Measurements from ENCODE around the gene PRSS23. TPM values are rescaled to one million over a fixed set of nuclear protein-coding genes. Genes with fewer than 3 reads are reported as not detected.

PRSS23 gene
- total and polyA plus RNA-seq, 9 donors = 13.5 to 129 (median 40.8) TPM

- H3K36me3 ChIP-seq = no peaks in the 10 kb centered on the region
- no peak overlapping the region for H3K27ac ChIP-seq
- intact Hi-C loops (cut with DNase I) = no loop called here
- no peaks in the 10 kb centered on the region for H3K4me1 ChIP-seq (ENCODE audit: insufficient read depth)
- DNase-seq = no peak
- WGBS, 3 donors = 76 to 83% (median 76%) methylated on average over 5 of the region's 5 CpGs
- no peaks in the 10 kb centered on the region for H3K9me3 ChIP-seq
- H3K4me3 ChIP-seq = no peak overlapping the region
- no peaks in the 10 kb centered on the region for H3K27me3 ChIP-seq
- no peak for TF ChIP-seq POLR2A (IDR thresholded peaks at IDR 0.05)
- TF ChIP-seq, protein P1, sequence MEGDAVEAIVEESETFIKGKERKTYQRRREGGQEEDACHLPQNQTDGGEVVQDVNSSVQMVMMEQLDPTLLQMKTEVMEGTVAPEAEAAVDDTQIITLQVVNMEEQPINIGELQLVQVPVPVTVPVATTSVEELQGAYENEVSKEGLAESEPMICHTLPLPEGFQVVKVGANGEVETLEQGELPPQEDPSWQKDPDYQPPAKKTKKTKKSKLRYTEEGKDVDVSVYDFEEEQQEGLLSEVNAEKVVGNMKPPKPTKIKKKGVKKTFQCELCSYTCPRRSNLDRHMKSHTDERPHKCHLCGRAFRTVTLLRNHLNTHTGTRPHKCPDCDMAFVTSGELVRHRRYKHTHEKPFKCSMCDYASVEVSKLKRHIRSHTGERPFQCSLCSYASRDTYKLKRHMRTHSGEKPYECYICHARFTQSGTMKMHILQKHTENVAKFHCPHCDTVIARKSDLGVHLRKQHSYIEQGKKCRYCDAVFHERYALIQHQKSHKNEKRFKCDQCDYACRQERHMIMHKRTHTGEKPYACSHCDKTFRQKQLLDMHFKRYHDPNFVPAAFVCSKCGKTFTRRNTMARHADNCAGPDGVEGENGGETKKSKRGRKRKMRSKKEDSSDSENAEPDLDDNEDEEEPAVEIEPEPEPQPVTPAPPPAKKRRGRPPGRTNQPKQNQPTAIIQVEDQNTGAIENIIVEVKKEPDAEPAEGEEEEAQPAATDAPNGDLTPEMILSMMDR (IDR thresholded peaks at IDR 0.05) = no peak
- no peak for TF ChIP-seq EP300 (IDR thresholded peaks at IDR 0.05)
These were observed 9.2 kb upstream of the PRSS23 start for GRCh38 chr11:86790867-86791849.

- no peaks in the 10 kb centered on the region for H3K27me3 ChIP-seq
- DNase-seq = no peak
- 69 to 81% (median 69%) methylated on average over 3 of the region's 3 CpGs for WGBS, 3 donors
These were observed 8.2 kb upstream of the PRSS23 start for GRCh38 chr11:86792150-86792549.

DNA sequence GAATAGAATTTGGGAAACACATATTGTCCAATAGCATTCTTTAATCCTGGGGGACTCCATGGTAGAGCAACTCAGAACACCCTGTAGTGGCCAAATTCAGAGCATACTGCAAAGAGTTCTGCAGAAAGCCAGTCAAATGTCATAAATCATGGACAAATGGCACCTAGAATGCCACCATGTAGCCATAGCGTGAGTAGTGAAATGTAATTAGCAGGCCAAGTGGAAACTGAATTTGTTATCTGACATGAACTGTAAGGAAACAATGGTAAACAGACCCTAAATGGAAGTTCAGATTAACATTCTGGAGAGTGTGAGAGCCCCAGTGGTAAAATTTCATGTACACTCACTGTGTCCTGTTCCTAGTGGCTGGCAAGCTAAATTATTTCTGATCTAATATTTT lies 7.0 kb upstream of the PRSS23 start:
- intact Hi-C loops (cut with DNase I) = no loop called here
- TF ChIP-seq EP300 (IDR thresholded peaks at IDR 0.05) (no peak), POLR2A (IDR thresholded peaks at IDR 0.05) (no peak)
- TF ChIP-seq, protein P1 (IDR thresholded peaks at IDR 0.05) = no peak
- no peaks in the 10 kb centered on the region for H3K36me3 ChIP-seq
- H3K4me3 ChIP-seq = no peak overlapping the region
- H3K27me3 ChIP-seq = no peaks in the 10 kb centered on the region
- no peak for DNase-seq
- 99 to 100% (median 100%) methylated on average over 1 of the region's 1 CpG for WGBS, 3 donors
- no peaks in the 10 kb centered on the region for H3K4me1 ChIP-seq (ENCODE audit: insufficient read depth)
- H3K9me3 ChIP-seq = no peaks in the 10 kb centered on the region
- no peak overlapping the region for H3K27ac ChIP-seq

More at GRCh38 chr11:86792150-86792549, 8.2 kb upstream of the PRSS23 start:
- Histone ChIP-seq H3K4me3 (no peak overlapping the region), H3K36me3 (no peaks in the 10 kb centered on the region), H3K27ac (no peak overlapping the region), H3K9me3 (no peaks in the 10 kb centered on the region), H3K4me1 (ENCODE audit: insufficient read depth) (no peaks in the 10 kb centered on the region)
- intact Hi-C loops (cut with DNase I) = no loop called here
- TF ChIP-seq, protein P1 (IDR thresholded peaks at IDR 0.05) = no peak

DNA sequence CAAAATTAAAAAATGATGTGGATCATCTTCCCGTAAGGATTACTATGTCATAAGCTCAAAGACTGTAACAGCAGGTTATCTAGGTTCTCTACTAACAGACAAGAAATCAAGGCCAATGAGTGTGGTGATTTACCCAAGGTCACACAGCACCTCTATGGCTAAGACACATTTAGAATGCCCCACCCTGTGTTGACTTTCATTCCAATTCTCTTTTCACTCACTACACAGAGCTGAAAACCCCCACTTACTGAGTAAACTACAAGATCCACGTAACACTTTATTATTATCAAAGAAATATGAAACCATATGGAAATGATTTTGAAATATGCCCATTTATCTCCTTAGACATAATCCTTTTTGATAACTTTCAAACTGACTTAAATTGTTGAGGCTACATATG lies 4.8 kb upstream of the PRSS23 start:
- Histone ChIP-seq H3K4me1 (ENCODE audit: insufficient read depth) (no peaks in the 10 kb centered on the region), H3K4me3 (no peak overlapping the region), H3K27ac (no peak overlapping the region), H3K36me3 (no peaks in the 10 kb centered on the region), H3K9me3 (no peaks in the 10 kb centered on the region), H3K27me3 (no peaks in the 10 kb centered on the region)
- intact Hi-C loops (cut with DNase I) = no loop called here
- TF ChIP-seq, protein P1 (IDR thresholded peaks at IDR 0.05) = no peak
- no peak for TF ChIP-seq EP300 (IDR thresholded peaks at IDR 0.05)
- no peak for TF ChIP-seq POLR2A (IDR thresholded peaks at IDR 0.05)
- WGBS, 3 donors = 95 to 96% (median 95%) methylated on average over 2 of the region's 2 CpGs
- DNase-seq = no peak

Measured in ovary (tissue), 9 donors.